Measurements from ENCODE around the gene NDRG2. TPM values are rescaled to one million over a fixed set of nuclear protein-coding genes. Genes with fewer than 3 reads are reported as not detected.

Gene NDRG2
- total RNA-seq, 4 donors from 2014 or later = 125 to 293 (median 215) TPM

DNA sequence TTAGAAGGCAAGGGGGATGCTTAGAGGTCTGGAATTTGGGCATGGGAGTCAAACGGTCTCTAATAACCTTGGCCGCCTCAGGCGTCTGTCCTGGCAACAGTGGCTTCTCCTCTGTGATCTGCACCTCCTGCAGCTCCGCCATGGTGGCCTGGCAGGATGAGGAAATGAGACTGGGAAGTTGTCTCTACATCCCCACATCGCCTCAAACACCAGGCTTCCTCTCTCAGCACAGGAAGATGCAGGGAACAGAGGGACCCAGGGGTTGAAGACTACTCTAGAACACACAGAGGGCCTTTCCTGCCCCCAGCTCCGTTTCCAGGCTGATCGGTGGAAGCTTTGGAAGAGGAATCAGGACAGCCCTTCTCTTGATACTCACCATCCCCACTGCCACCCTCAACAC is 1.7 kb downstream of the NDRG2 start:
- TF ChIP-seq, protein P1, sequence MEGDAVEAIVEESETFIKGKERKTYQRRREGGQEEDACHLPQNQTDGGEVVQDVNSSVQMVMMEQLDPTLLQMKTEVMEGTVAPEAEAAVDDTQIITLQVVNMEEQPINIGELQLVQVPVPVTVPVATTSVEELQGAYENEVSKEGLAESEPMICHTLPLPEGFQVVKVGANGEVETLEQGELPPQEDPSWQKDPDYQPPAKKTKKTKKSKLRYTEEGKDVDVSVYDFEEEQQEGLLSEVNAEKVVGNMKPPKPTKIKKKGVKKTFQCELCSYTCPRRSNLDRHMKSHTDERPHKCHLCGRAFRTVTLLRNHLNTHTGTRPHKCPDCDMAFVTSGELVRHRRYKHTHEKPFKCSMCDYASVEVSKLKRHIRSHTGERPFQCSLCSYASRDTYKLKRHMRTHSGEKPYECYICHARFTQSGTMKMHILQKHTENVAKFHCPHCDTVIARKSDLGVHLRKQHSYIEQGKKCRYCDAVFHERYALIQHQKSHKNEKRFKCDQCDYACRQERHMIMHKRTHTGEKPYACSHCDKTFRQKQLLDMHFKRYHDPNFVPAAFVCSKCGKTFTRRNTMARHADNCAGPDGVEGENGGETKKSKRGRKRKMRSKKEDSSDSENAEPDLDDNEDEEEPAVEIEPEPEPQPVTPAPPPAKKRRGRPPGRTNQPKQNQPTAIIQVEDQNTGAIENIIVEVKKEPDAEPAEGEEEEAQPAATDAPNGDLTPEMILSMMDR (IDR thresholded peaks at IDR 0.05; ENCODE audit: low read depth) = no peak

GRCh38 chr14:21022686-21023085 is 2.2 kb downstream of the NDRG2 start:
- TF ChIP-seq, protein P1 (IDR thresholded peaks at IDR 0.05; ENCODE audit: low read depth) = no peak

- TF ChIP-seq, protein P1 (IDR thresholded peaks at IDR 0.05; ENCODE audit: low read depth) = no peak
Measured at GRCh38 chr14:21020977-21021545, 3.8 kb downstream of the NDRG2 start.

DNA sequence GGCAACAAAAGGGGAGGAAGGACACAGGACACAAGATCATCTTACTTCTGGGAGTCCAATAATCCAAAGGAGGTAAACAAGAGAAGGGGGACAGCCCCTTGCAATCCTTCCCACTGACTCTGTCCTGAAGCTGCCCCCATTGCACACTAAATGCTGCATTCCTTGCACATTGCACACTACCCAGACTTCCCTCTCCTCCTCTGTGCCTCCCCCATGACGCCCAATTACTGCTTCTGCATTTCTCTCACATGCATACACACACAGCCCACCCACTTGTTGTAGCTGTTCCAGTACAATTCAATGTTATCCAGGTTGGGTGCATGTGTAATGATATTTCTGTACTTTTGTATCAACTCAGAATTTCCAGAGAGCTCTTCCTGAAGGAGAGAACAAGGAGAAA is 5.5 kb downstream of the NDRG2 start:
- TF ChIP-seq, protein P1 (IDR thresholded peaks at IDR 0.05; ENCODE audit: low read depth) = no peak

- TF ChIP-seq, protein P1 (IDR thresholded peaks at IDR 0.05; ENCODE audit: low read depth) = no peak
Measured at GRCh38 chr14:21018781-21019180, 6.1 kb downstream of the NDRG2 start.

- TF ChIP-seq, protein P1 (IDR thresholded peaks at IDR 0.05; ENCODE audit: low read depth) = no peak
Measured at GRCh38 chr14:21018286-21018685, 6.6 kb downstream of the NDRG2 start.

- TF ChIP-seq, protein P1 (IDR thresholded peaks at IDR 0.05; ENCODE audit: low read depth) = no peak
Measured at GRCh38 chr14:21017528-21018245, 7.2 kb downstream of the NDRG2 start.
